Measurements from ENCODE around the gene NEDD9. TPM values are rescaled to one million over a fixed set of nuclear protein-coding genes. Genes with fewer than 3 reads are reported as not detected.

Gene NEDD9
- total RNA-seq, 1 donor: 32.9 TPM

DNA sequence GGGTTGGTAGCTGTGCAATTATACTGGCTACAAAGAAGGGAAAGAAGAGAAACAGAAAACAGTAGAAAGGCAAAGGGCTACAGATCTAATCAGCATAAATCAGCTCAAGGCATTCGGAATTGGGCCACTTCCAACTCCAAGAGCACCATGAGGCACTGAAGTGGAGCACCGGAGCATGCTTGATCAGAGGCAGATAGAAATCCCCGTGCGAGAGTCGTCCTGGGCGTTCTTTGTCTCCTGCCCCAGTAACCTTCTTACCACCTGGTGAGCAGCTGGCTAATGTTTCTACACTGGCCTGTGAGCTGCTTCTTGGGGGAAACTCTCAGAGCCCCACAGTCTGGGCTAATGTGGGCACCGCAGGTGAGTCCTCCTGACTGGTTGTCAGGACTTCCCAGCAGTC lies 16.7 kb downstream of the NEDD9 start:
- Histone ChIP-seq H3K27ac (ENCODE audit: low read depth, low read length) (no peak overlapping the region), H4K20me1 (ENCODE audit: insufficient read depth, low read length) (peaks cover 9% of the 10 kb centered on the region), H3K79me2 (ENCODE audit: insufficient read depth, low read length) (peaks cover 94% of the 10 kb centered on the region), H3K4me1 (ENCODE audit: insufficient read depth, low read length) (peaks cover 41% of the 10 kb centered on the region), H3K4me3 (ENCODE audit: insufficient read depth, low read length) (no peak overlapping the region), H3K9me3 (ENCODE audit: low read depth, low read length) (no peaks in the 10 kb centered on the region), H3K36me3 (ENCODE audit: insufficient read depth, low read length) (peaks cover 42% of the 10 kb centered on the region), H3K4me2 (ENCODE audit: insufficient read depth, low read length) (no peak overlapping the region), H3K27me3 (ENCODE audit: insufficient read depth, low read length) (no peaks in the 10 kb centered on the region), H2AFZ (ENCODE audit: low read length) (no peak overlapping the region)
- DNase-seq (ENCODE audit: insufficient read length, low spot score, missing footprints): no peak
- TF ChIP-seq, protein P1, sequence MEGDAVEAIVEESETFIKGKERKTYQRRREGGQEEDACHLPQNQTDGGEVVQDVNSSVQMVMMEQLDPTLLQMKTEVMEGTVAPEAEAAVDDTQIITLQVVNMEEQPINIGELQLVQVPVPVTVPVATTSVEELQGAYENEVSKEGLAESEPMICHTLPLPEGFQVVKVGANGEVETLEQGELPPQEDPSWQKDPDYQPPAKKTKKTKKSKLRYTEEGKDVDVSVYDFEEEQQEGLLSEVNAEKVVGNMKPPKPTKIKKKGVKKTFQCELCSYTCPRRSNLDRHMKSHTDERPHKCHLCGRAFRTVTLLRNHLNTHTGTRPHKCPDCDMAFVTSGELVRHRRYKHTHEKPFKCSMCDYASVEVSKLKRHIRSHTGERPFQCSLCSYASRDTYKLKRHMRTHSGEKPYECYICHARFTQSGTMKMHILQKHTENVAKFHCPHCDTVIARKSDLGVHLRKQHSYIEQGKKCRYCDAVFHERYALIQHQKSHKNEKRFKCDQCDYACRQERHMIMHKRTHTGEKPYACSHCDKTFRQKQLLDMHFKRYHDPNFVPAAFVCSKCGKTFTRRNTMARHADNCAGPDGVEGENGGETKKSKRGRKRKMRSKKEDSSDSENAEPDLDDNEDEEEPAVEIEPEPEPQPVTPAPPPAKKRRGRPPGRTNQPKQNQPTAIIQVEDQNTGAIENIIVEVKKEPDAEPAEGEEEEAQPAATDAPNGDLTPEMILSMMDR (IDR thresholded peaks at IDR 0.05; ENCODE audit: extremely low read depth, low read depth, low read length): no peak

DNA sequence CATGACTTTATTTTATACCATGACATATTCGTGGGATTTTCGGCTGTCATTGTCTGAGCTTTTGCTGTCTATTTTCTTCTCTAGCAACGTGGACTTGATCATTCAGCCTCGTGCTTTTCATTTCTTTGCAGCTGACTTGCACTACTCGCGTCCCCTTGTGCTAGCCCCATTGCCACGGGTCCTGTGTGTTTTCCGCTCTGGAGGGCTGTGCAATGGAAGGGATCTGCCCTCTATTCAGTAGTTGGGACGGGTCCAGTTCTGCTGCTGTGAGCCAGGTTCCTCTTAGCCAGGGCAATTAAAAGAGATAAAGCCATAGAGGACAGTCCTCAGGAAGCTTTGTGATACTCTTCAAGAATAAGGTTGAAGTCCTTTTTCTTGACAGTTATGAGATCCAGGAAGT lies 17.6 kb downstream of the NEDD9 start:
- no peak overlapping the region for H3K4me2 ChIP-seq (ENCODE audit: insufficient read depth, low read length)
- peaks cover 90% of the 10 kb centered on the region for H3K79me2 ChIP-seq (ENCODE audit: insufficient read depth, low read length)

DNA sequence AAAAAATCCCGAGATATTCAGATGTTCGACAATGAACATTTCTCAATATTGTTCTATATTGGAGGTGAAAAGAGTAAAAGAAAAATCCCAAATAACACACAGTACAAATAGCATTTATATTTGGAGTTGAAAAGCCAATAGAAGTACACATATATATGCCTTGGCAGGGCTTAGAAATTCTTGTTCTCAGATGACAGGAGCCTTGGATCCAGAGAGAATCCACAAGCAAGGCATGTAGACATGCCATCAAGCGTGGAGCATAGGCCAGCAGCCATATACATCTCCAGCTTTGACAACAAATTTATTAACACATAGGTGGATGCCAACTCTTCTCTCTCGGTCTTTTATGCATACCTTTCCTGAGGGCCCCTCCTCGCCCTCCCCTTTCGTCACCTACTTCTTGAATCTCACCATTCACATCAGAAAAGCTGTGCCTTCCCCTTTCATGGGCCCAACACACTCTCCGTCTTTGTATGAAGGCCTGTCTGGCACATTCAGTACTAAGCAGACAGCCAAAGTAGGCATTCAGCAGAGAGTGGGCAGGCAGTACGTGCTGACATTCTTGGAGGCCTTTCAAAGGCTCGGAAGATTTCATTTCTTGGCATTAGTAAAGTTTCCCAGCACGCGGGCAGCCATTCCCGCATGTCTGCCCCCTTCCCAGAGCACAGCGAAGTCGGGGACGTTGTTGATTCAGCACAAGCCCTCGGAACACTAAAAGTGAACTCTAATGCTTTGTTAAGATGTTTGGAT lies 18.2 kb downstream of the NEDD9 start:
- Histone ChIP-seq H3K4me2 (ENCODE audit: insufficient read depth, low read length) (no peak overlapping the region), H3K4me1 (ENCODE audit: insufficient read depth, low read length) (peaks cover 51% of the 10 kb centered on the region), H3K27me3 (ENCODE audit: insufficient read depth, low read length) (no peaks in the 10 kb centered on the region), H3K4me3 (ENCODE audit: insufficient read depth, low read length) (no peak overlapping the region), H3K36me3 (ENCODE audit: insufficient read depth, low read length) (peaks cover 48% of the 10 kb centered on the region), H3K9me3 (ENCODE audit: low read depth, low read length) (no peaks in the 10 kb centered on the region), H3K27ac (ENCODE audit: low read depth, low read length) (peak overlapping the region; percentile 99), H3K79me2 (ENCODE audit: insufficient read depth, low read length) (peaks cover 88% of the 10 kb centered on the region), H2AFZ (ENCODE audit: low read length) (no peak overlapping the region), H4K20me1 (ENCODE audit: insufficient read depth, low read length) (peaks cover 7% of the 10 kb centered on the region)
- DNase-seq (ENCODE audit: insufficient read length, low spot score, missing footprints): no peak
- TF ChIP-seq, protein P1 (IDR thresholded peaks at IDR 0.05; ENCODE audit: extremely low read depth, low read depth, low read length): no peak

More for the DNA sequence above, 17.6 kb downstream of the NEDD9 start:
- no peaks in the 10 kb centered on the region for H3K27me3 ChIP-seq (ENCODE audit: insufficient read depth, low read length)
- no peaks in the 10 kb centered on the region for H3K9me3 ChIP-seq (ENCODE audit: low read depth, low read length)
- H2AFZ ChIP-seq (ENCODE audit: low read length): no peak overlapping the region
- no peak overlapping the region for H3K4me3 ChIP-seq (ENCODE audit: insufficient read depth, low read length)
- peaks cover 50% of the 10 kb centered on the region for H3K4me1 ChIP-seq (ENCODE audit: insufficient read depth, low read length)
- TF ChIP-seq, protein P1 (IDR thresholded peaks at IDR 0.05; ENCODE audit: extremely low read depth, low read depth, low read length): no peak
- peaks cover 9% of the 10 kb centered on the region for H4K20me1 ChIP-seq (ENCODE audit: insufficient read depth, low read length)
- H3K36me3 ChIP-seq (ENCODE audit: insufficient read depth, low read length): peaks cover 43% of the 10 kb centered on the region
- H3K27ac ChIP-seq (ENCODE audit: low read depth, low read length): no peak overlapping the region
- no peak for DNase-seq (ENCODE audit: insufficient read length, low spot score, missing footprints)

DNA sequence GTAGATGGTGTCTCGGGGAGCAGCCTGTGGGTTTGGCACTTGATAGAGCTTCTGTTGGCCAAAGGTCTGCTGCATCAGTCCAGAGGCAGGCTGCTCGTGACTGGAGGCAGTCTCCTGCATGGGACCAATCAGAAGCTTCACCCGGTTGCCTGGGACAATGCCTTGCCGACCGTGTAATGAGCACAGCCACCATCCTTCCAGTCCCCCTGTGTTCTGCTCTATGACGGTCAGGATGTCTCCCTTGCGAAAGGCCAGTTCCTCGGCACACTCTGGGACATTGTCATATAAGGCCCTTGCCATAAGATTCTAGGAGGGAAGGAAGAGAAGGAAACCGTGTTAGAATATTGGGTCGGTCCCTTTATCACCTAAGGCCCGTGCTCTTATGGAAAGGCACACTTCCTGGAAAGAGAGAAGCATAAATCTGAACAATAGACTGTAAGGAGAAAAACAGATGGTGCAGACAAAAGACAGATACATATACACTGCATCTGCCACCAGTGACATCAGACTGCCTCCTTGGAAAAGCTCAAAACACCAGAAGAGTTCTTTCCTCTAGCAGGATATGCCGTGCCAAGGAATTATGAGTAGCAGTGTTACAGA lies 18.9 kb downstream of the NEDD9 start:
- Histone ChIP-seq H3K79me2 (ENCODE audit: insufficient read depth, low read length) (peaks cover 82% of the 10 kb centered on the region), H3K27ac (ENCODE audit: low read depth, low read length) (peak overlapping the region; percentile 99), H4K20me1 (ENCODE audit: insufficient read depth, low read length) (peaks cover 7% of the 10 kb centered on the region), H3K4me3 (ENCODE audit: insufficient read depth, low read length) (no peak overlapping the region), H3K4me1 (ENCODE audit: insufficient read depth, low read length) (peaks cover 57% of the 10 kb centered on the region), H3K27me3 (ENCODE audit: insufficient read depth, low read length) (no peaks in the 10 kb centered on the region), H3K4me2 (ENCODE audit: insufficient read depth, low read length) (no peak overlapping the region), H3K9me3 (ENCODE audit: low read depth, low read length) (no peaks in the 10 kb centered on the region), H2AFZ (ENCODE audit: low read length) (no peak overlapping the region), H3K36me3 (ENCODE audit: insufficient read depth, low read length) (peaks cover 53% of the 10 kb centered on the region)
- TF ChIP-seq, protein P1 (IDR thresholded peaks at IDR 0.05; ENCODE audit: extremely low read depth, low read depth, low read length): no peak
- no peak for DNase-seq (ENCODE audit: insufficient read length, low spot score, missing footprints)
